ENCODE measurements around the gene DNAJA4. TPM values are rescaled to one million over a fixed set of nuclear protein-coding genes. Genes with fewer than 3 reads are reported as not detected.

The DNAJA4 gene
- total and polyA plus RNA-seq, 9 of the 15 experiments (the other 6 are each of a cell fraction or from before 2014, with no cell fraction given) = 0.11 to 1.0 (median 0.16) TPM; not detected in 4

DNA sequence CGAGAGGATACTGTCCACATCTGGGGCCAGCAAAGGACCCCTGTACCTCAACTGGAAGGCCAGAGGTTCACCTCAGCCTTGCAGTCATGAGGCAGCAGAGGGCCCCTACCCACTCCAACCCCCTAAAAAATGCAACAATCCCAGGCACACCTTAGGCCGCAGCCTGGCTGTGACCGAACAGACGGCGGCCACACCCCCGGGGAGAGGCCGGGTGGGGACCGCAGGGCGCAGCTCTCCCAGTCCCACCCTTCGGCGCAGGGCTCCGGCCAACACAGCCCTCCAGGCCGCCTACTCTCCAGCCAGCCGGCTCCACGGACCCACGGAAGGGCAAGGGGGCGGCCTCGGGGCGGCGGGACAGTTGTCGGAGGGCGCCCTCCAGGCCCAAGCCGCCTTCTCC lies 457 bp upstream of the DNAJA4 start:
- CTCF ChIA-PET (ENCODE audit: low intra/inter-chr PET ratio) = no interaction called here
- in situ Hi-C loops (cut with MboI) (no loop called here), intact Hi-C loops (cut with micrococcal nuclease) (no loop called here)
- H3K4me1 ChIP-seq (replicated peaks in 1 of 2; ENCODE audit: control insufficient read depth in 2 of 2, insufficient read depth in 2 of 2, low read length in 2 of 2) = peaks cover 15 to 16% of the 10 kb centered on the region in 2 experiments; a peak in 4 of 5 replicates
- POLR2A ChIA-PET = no interaction called here
- H3K9me1 ChIP-seq (ENCODE audit: control insufficient read depth, insufficient read depth, low read length) = no peaks in the 10 kb centered on the region
- ATAC-seq (no peak), FAIRE-seq (no peak), DNase-seq (ENCODE audit: extremely low read depth in 1 of 4, low spot score in 3 of 4) (peak in 1 of 4 experiments; percentile 30)
- no peak overlapping the region; the same call in 2 of the 3 replicates for H3K27ac ChIP-seq (ENCODE audit: extremely low read depth, low read depth, low read length)
- no peaks in the 10 kb centered on the region for H3K27me3 ChIP-seq (ENCODE audit: control insufficient read depth in 2 of 2, insufficient read depth in 2 of 2, low read length in 2 of 2)
- no peaks in the 10 kb centered on the region for H3K36me3 ChIP-seq (ENCODE audit: control insufficient read depth, insufficient read depth, low read length)
- TF ChIP-seq IFI16 (CRISPR knock-in tag; IDR thresholded peaks at IDR 0.05) = no peak
- no peak for TF ChIP-seq ZNF133 (CRISPR knock-in tag; IDR thresholded peaks at IDR 0.05)
- no peak for TF ChIP-seq TSC22D4 (tag; IDR thresholded peaks at IDR 0.05)
- TF ChIP-seq, protein P1, sequence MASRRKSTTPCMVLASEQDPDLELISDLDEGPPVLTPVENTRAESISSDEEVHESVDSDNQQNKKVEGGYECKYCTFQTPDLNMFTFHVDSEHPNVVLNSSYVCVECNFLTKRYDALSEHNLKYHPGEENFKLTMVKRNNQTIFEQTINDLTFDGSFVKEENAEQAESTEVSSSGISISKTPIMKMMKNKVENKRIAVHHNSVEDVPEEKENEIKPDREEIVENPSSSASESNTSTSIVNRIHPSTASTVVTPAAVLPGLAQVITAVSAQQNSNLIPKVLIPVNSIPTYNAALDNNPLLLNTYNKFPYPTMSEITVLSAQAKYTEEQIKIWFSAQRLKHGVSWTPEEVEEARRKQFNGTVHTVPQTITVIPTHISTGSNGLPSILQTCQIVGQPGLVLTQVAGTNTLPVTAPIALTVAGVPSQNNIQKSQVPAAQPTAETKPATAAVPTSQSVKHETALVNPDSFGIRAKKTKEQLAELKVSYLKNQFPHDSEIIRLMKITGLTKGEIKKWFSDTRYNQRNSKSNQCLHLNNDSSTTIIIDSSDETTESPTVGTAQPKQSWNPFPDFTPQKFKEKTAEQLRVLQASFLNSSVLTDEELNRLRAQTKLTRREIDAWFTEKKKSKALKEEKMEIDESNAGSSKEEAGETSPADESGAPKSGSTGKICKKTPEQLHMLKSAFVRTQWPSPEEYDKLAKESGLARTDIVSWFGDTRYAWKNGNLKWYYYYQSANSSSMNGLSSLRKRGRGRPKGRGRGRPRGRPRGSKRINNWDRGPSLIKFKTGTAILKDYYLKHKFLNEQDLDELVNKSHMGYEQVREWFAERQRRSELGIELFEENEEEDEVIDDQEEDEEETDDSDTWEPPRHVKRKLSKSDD (conservative IDR thresholded peaks at IDR 0.05; ENCODE audit: low read length) = no peak
- TF ChIP-seq U2AF2 (optimal IDR thresholded peaks at IDR 0.05; ENCODE audit: low read depth, low read length) = no peak
- TF ChIP-seq PTRF (tag; IDR thresholded peaks at IDR 0.05) = no peak
- TF ChIP-seq, protein P2, sequence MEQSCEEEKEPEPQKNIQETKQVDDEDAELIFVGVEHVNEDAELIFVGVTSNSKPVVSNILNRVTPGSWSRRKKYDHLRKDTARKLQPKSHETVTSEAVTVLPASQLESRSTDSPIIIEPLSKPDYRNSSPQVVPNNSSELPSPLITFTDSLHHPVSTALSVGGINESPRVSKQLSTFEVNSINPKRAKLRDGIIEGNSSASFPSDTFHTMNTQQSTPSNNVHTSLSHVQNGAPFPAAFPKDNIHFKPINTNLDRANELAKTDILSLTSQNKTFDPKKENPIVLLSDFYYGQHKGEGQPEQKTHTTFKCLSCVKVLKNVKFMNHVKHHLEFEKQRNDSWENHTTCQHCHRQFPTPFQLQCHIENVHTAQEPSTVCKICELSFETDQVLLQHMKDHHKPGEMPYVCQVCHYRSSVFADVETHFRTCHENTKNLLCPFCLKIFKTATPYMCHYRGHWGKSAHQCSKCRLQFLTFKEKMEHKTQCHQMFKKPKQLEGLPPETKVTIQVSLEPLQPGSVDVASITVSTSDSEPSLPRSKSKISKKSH (CRISPR knock-in tag; IDR thresholded peaks at IDR 0.05) = no peak
- TF ChIP-seq SIN3B (IDR thresholded peaks at IDR 0.05; ENCODE audit: low read depth) = no peak
- TF ChIP-seq ZNF174 (CRISPR knock-in tag; IDR thresholded peaks at IDR 0.05) = no peak
- TF ChIP-seq KAT8 (IDR thresholded peaks at IDR 0.05; ENCODE audit: low read depth) = no peak
- no peak for TF ChIP-seq NCOA1 (IDR thresholded peaks at IDR 0.05; ENCODE audit: low read depth)
- TF ChIP-seq TAF7 (tag; IDR thresholded peaks at IDR 0.05) = no peak
- TF ChIP-seq LCOR (CRISPR knock-in tag; IDR thresholded peaks at IDR 0.05) = no peak
- no peak for TF ChIP-seq SNRNP70 (optimal IDR thresholded peaks at IDR 0.05; ENCODE audit: low read depth, low read length)
- TF ChIP-seq FOXM1 (IDR thresholded peaks at IDR 0.05; ENCODE audit: low read depth) = no peak
- no peak for TF ChIP-seq FOXM1 (CRISPR knock-in tag; IDR thresholded peaks at IDR 0.05; ENCODE audit: low read depth)
- TF ChIP-seq ZNF232 (CRISPR knock-in tag; IDR thresholded peaks at IDR 0.05) = no peak
- H2AFZ ChIP-seq (ENCODE audit: low read depth, low read length) = peak overlapping the region; percentile 86
- H3K4me2 ChIP-seq (ENCODE audit: insufficient read depth, low read length) = peak overlapping the region; percentile 59; the same call in 1 of the 2 replicates
- WGBS (ENCODE audit: insufficient coverage, low coverage, missing lambda C conversion rate) = 93% methylated on average over 6 of the region's 23 CpGs
- no peaks in the 10 kb centered on the region for H4K20me1 ChIP-seq (replicated peaks; ENCODE audit: control insufficient read depth, insufficient read depth, low read length)
- no peak overlapping the region for H3K4me3 ChIP-seq
- H3K9me3 ChIP-seq (replicated peaks; ENCODE audit: control insufficient read depth, insufficient read depth, low read depth, low read length) = no peaks in the 10 kb centered on the region
- BruUV-seq (replicated peaks) = no TSS peak
- peak overlapping the region in 1 of 2 experiments; percentile 38; a peak in 1 of 4 replicates for H3K9ac ChIP-seq (ENCODE audit: insufficient read depth in 1 of 2, low read depth in 2 of 2, low read length in 2 of 2)
- H3K79me2 ChIP-seq (ENCODE audit: control insufficient read depth, insufficient read depth, low read length) = no peaks in the 10 kb centered on the region

Data from K562 (cell line).